Measurements from ENCODE around the gene FBXO21.
A peak's percentile ranks its signal among the peaks of the same experiment; 100 is the strongest.

FBXO21 gene

GRCh38 chr12:117166107-117166506, 24.2 kb downstream of the FBXO21 start:
- no peak for ATAC-seq (replicated peaks)
- Mint-ChIP-seq H3K27ac (peak overlapping the region; percentile 25), H3K4me3 (no peak overlapping the region), H3K4me1 (peaks cover 0 to 2% of the 10 kb centered on the region in 2 donors), H3K27me3 (no peaks in the 10 kb centered on the region), H3K36me3 (peaks cover 34 to 48% of the 10 kb centered on the region in 2 donors), H3K9me3 (no peaks in the 10 kb centered on the region)
- no peak for DNase-seq

DNA sequence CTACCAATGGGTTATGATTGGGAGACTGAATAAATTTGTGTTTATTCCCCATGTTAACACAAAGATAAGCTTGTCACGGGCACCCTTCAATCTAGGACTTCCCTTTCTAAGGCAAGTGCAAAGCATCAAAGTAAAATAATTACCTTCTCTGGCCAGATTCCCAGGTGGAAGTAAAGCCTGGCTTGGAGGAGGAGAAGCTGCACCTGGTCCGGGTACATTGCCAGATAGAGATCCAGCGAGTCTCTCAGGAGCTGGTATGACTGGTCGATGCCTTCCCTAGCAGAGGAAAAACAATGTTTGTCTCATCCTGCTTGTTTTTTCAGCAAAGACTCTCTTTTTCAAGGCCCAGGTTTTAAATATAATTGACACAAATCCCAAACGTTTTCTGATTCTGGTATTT, 24.9 kb downstream of the FBXO21 start:
- H3K36me3 Mint-ChIP-seq = peaks cover 36 to 56% of the 10 kb centered on the region in 2 donors
- no peaks in the 10 kb centered on the region for H3K9me3 Mint-ChIP-seq
- no peak overlapping the region for H3K27ac Mint-ChIP-seq
- no peak for DNase-seq
- H3K27me3 Mint-ChIP-seq = no peaks in the 10 kb centered on the region
- peaks cover 0 to 2% of the 10 kb centered on the region in 2 donors for H3K4me1 Mint-ChIP-seq
- no peak overlapping the region for H3K4me3 Mint-ChIP-seq
- ATAC-seq (replicated peaks) = no peak

DNA sequence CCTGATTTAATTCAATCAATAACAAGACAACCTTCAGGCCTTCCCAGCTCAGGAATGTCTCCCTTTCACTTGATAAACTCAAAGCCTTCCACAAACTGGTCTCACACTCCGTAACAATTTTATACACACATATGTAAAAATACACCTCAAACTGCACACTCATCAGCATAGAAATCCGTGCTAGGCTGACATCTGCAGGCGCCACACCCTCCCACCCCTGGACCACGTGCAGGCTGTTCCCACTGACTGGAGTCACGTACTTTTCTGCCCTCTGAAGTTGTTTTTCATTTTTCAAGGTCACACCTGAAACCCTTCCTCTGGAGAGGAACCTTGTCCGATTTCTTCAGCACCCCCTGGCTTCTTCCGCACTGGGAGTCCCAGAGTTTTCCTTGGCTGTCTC, 27.6 kb downstream of the FBXO21 start:
- no peaks in the 10 kb centered on the region for H3K27me3 Mint-ChIP-seq
- H3K9me3 Mint-ChIP-seq = no peaks in the 10 kb centered on the region
- H3K27ac Mint-ChIP-seq = peak overlapping the region; percentile 42
- ATAC-seq (replicated peaks) (no peak), DNase-seq (no peak)
- H3K4me1 Mint-ChIP-seq = peaks cover 2% of the 10 kb centered on the region in 2 donors
- no peak overlapping the region for H3K4me3 Mint-ChIP-seq
- H3K36me3 Mint-ChIP-seq = peaks cover 50 to 61% of the 10 kb centered on the region in 2 donors

- Mint-ChIP-seq H3K9me3 (no peaks in the 10 kb centered on the region), H3K4me1 (peaks cover 2 to 7% of the 10 kb centered on the region in 2 donors), H3K27ac (no peak overlapping the region), H3K27me3 (no peaks in the 10 kb centered on the region), H3K36me3 (peaks cover 54 to 63% of the 10 kb centered on the region in 2 donors), H3K4me3 (no peak overlapping the region)
- ATAC-seq (replicated peaks) = no peak
- no peak for DNase-seq
Measured at GRCh38 chr12:117162167-117162539, 28.1 kb downstream of the FBXO21 start.

- no peak overlapping the region for H3K4me3 Mint-ChIP-seq
- ATAC-seq (replicated peaks) = no peak
- H3K36me3 Mint-ChIP-seq = peaks cover 54 to 63% of the 10 kb centered on the region in 2 donors
- no peak for DNase-seq
- H3K4me1 Mint-ChIP-seq = peaks cover 0 to 8% of the 10 kb centered on the region in 2 donors
- peak overlapping the region; percentile 72 for H3K27ac Mint-ChIP-seq
- no peaks in the 10 kb centered on the region for H3K27me3 Mint-ChIP-seq
- no peaks in the 10 kb centered on the region for H3K9me3 Mint-ChIP-seq
Measured at GRCh38 chr12:117161460-117162166, 28.7 kb downstream of the FBXO21 start.

DNA sequence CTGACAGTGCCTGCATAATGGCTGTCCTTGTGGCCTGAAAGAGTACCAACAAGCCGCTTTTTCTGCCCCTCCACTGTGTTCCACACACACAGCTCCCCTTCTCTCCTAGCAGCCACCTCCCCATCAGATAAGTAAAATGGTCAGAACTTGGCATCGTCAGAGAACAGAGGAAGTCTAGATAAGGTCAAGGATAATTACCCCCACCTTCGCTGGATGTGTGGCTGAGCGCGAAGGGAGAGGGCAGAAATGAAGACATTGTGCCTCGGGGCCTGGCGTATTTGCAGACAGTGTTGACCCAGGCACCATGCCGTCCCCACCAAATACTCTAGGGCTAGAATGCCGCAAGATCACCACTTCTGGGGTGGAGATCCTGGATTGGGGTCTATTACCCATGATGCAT, 30.6 kb downstream of the FBXO21 start:
- H3K4me1 Mint-ChIP-seq = peaks cover 0 to 8% of the 10 kb centered on the region in 2 donors

GRCh38 chr12:117158911-117159553, 31.2 kb downstream of the FBXO21 start:
- Mint-ChIP-seq H3K4me3 (no peak overlapping the region), H3K27me3 (no peaks in the 10 kb centered on the region), H3K4me1 (peaks cover 0 to 8% of the 10 kb centered on the region in 2 donors), H3K27ac (peak overlapping the region; percentile 3), H3K9me3 (no peaks in the 10 kb centered on the region), H3K36me3 (peaks cover 58 to 64% of the 10 kb centered on the region in 2 donors)
- DNase-seq (no peak), ATAC-seq (replicated peaks) (no peak)

More for the DNA sequence above, 30.6 kb downstream of the FBXO21 start:
- DNase-seq (no peak), ATAC-seq (replicated peaks) (no peak)
- no peak overlapping the region for H3K27ac Mint-ChIP-seq
- H3K36me3 Mint-ChIP-seq = peaks cover 61 to 63% of the 10 kb centered on the region in 2 donors
- no peaks in the 10 kb centered on the region for H3K9me3 Mint-ChIP-seq
- no peaks in the 10 kb centered on the region for H3K27me3 Mint-ChIP-seq
- H3K4me3 Mint-ChIP-seq = no peak overlapping the region

- Mint-ChIP-seq H3K27ac (no peak overlapping the region), H3K9me3 (no peaks in the 10 kb centered on the region), H3K4me3 (no peak overlapping the region), H3K4me1 (peaks cover 0 to 8% of the 10 kb centered on the region in 2 donors), H3K36me3 (peaks cover 60 to 72% of the 10 kb centered on the region in 2 donors), H3K27me3 (no peaks in the 10 kb centered on the region)
- DNase-seq (no peak), ATAC-seq (replicated peaks) (no peak)
Measured at GRCh38 chr12:117158096-117158495, 32.2 kb downstream of the FBXO21 start.

- Mint-ChIP-seq H3K9me3 (no peaks in the 10 kb centered on the region), H3K36me3 (peaks cover 65 to 72% of the 10 kb centered on the region in 2 donors), H3K4me1 (peaks cover 5 to 15% of the 10 kb centered on the region in 2 donors), H3K27me3 (no peaks in the 10 kb centered on the region), H3K27ac (peak overlapping the region; percentile 62), H3K4me3 (no peak overlapping the region)
- DNase-seq (peak; percentile 63), ATAC-seq (replicated peaks) (peak; percentile 80 to 86)
Measured at GRCh38 chr12:117155278-117156060, 34.8 kb downstream of the FBXO21 start.

- Mint-ChIP-seq H3K9me3 (no peaks in the 10 kb centered on the region), H3K4me3 (no peak overlapping the region), H3K4me1 (peaks cover 9 to 20% of the 10 kb centered on the region in 2 donors), H3K27me3 (no peaks in the 10 kb centered on the region), H3K27ac (peak overlapping the region; percentile 5), H3K36me3 (peaks cover 58 to 63% of the 10 kb centered on the region in 2 donors)
- no peak for DNase-seq
- no peak for ATAC-seq (replicated peaks)
Measured at GRCh38 chr12:117152793-117153775, 37.2 kb downstream of the FBXO21 start.

- Mint-ChIP-seq H3K4me3 (no peak overlapping the region), H3K36me3 (peaks cover 47 to 60% of the 10 kb centered on the region in 2 donors), H3K4me1 (peaks cover 12% of the 10 kb centered on the region in 2 donors), H3K27me3 (no peaks in the 10 kb centered on the region), H3K9me3 (no peaks in the 10 kb centered on the region), H3K27ac (no peak overlapping the region)
- ATAC-seq (replicated peaks) (no peak), DNase-seq (no peak)
Measured at GRCh38 chr12:117151403-117152031, 38.8 kb downstream of the FBXO21 start.

GRCh38 chr12:117149431-117149830, 40.8 kb downstream of the FBXO21 start:
- ATAC-seq (replicated peaks) = no peak
- Mint-ChIP-seq H3K4me1 (peaks cover 12% of the 10 kb centered on the region in 2 donors), H3K4me3 (no peak overlapping the region), H3K27me3 (no peaks in the 10 kb centered on the region), H3K27ac (no peak overlapping the region), H3K36me3 (peaks cover 42 to 60% of the 10 kb centered on the region in 2 donors), H3K9me3 (no peaks in the 10 kb centered on the region)
- no peak for DNase-seq

DNA sequence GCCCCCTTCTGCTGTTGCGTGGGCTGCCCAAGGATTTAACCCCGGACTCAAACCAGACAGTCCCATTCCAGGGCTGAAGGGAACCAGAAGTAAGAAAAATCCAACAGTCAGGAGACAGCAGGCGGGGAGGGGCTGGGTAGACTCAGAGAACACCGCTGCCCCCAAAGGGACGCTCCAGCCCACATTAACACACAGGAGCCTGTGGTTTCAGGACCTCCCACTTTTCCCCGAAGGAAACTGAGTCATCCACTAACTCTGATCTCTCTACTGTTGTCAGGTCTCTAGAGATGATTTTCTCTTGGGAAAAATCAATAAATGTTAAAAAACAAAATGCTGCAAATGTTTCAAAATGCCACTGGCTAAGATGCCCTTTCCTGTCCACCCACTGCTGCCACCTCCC, 41.6 kb downstream of the FBXO21 start:
- Mint-ChIP-seq H3K27me3 (no peaks in the 10 kb centered on the region), H3K4me1 (peaks cover 12% of the 10 kb centered on the region in 2 donors), H3K36me3 (peaks cover 42 to 61% of the 10 kb centered on the region in 2 donors), H3K9me3 (no peaks in the 10 kb centered on the region), H3K27ac (peak overlapping the region; percentile 1), H3K4me3 (no peak overlapping the region)
- ATAC-seq (replicated peaks) = no peak
- DNase-seq = no peak

All from stimulated activated naive B cell treated with anti-CD40 and anti-IgM and Interleukin-4, amounts not matched to agents 10 μg/mL and 1 μg/mL and 100 μg/mL, for 72 hours (primary cell).